Caco-2 (cell line): ENCODE data around the gene SHROOM4. TPM values are rescaled to one million over a fixed set of nuclear protein-coding genes. Genes with fewer than 3 reads are reported as not detected.

Experiments used
- BruUV-seq: library from RNA; stranded (reverse); fragments of 400-500 nt; replicated peaks from 2 replicates; lab custom pipeline; 2021; lab: Mats Ljungman, UMichigan
- CTCF ChIA-PET: fragments of 300-600 bp; sonication (Branson Sonifier 250); formaldehyde crosslinking; loops from one replicate; lab custom pipeline; 2022; ENCODE audit warnings: antibody characterized with exemption; lab: Charles Lee
- POLR2A ChIA-PET: fragments of 300-600 bp; sonication (Branson Sonifier 250); formaldehyde crosslinking; loops from one replicate; lab custom pipeline; 2022; ENCODE audit warnings: antibody characterized with exemption; lab: Charles Lee
- DNase-seq, 2 experiments: peaks; one replicate each; pipeline versions ENCODE4 v3.0.0 to v3.0.0-alpha.2; 2020 to 2022
- H3K27me3 ChIP-seq: replicated peaks from 2 replicates; pipeline ENCODE4 v1.6.0; 2011; ENCODE audit warnings: low read length; ENCODE audit not compliant: control insufficient read depth, insufficient read depth
- H3K36me3 ChIP-seq: 2 replicates; pipeline ENCODE4 v1.5.1; 2011; ENCODE audit warnings: low read length; ENCODE audit not compliant: control insufficient read depth, insufficient read depth
- H3K4me1 ChIP-seq: fragments of 250-450 bp; sonication (Bioruptor Pico); 2 replicates; pipeline ENCODE4 v1.5.1; 2020; ENCODE audit warnings: mild to moderate bottlenecking
- H3K4me3 ChIP-seq: 2 replicates; pipeline ENCODE4 v1.5.1; 2011; ENCODE audit warnings: low read depth, mild to moderate bottlenecking, control low read depth, low read length
- H3K9me3 ChIP-seq: fragments of 250-450 bp; sonication (Bioruptor Pico); 2 replicates; pipeline ENCODE4 v1.5.1; 2020; ENCODE audit warnings: mild to moderate bottlenecking, moderate library complexity
- H3K27ac Mint-ChIP-seq: one replicate; pipeline ENCODE4 v1.8.0; 2022; ENCODE audit warnings: mixed read lengths; ENCODE audit not compliant: unreplicated experiment
- H3K27me3 Mint-ChIP-seq: one replicate; pipeline ENCODE4 v1.8.0; 2022; ENCODE audit warnings: mixed read lengths; ENCODE audit not compliant: insufficient read depth, unreplicated experiment
- H3K36me3 Mint-ChIP-seq: one replicate; pipeline ENCODE4 v1.8.0; 2022; ENCODE audit warnings: mild to moderate bottlenecking, mixed read lengths; ENCODE audit not compliant: insufficient read depth, unreplicated experiment
- H3K4me1 Mint-ChIP-seq: one replicate; pipeline ENCODE4 v1.8.0; 2022; ENCODE audit warnings: low read depth, mixed read lengths; ENCODE audit not compliant: unreplicated experiment
- H3K4me3 Mint-ChIP-seq: one replicate; pipeline ENCODE4 v1.8.0; 2022; ENCODE audit warnings: mild to moderate bottlenecking, moderate library complexity, mixed read lengths; ENCODE audit not compliant: unreplicated experiment
- H3K9me3 Mint-ChIP-seq: one replicate; pipeline ENCODE4 v1.8.0; 2022; ENCODE audit warnings: mixed read lengths; ENCODE audit not compliant: unreplicated experiment
- intact Hi-C: fragments of 100-400 bp; cut with micrococcal nuclease; formaldehyde crosslinking; loops from one replicate; pipeline ENCODE4 v1.10.0; 2022; ENCODE audit not compliant: unreplicated experiment
- total RNA-seq: library from RNA; stranded (reverse); gene quantifications from 2 replicates; pipeline ENCODE4 v1.2.3, GENCODE V29; 2022
- TF ChIP-seq, protein P1 (sequence below), 2 experiments: fragments of 200-600 bp in 1 of 2; IDR thresholded peaks; 1 replicate in 1 of 2; 2 replicates in 1 of 2; pipeline versions ENCODE4 v1.5.1 to v1.8.0; 2011 to 2022; ENCODE audit warnings: antibody characterized with exemption in 1 of 2, control low read depth in 1 of 2, inconsistent platforms in 1 of 2, low read depth in 1 of 2, low read length in 1 of 2, mild to moderate bottlenecking in 1 of 2, moderate library complexity in 1 of 2; ENCODE audit not compliant: insufficient read depth in 1 of 2, severe bottlenecking in 1 of 2, unreplicated experiment in 1 of 2

SHROOM4 gene
- total RNA-seq, 1 experiment from 2014 or later: 0.09 TPM

GRCh38 chrX:50684871-50685270 lies 129.1 kb downstream of the SHROOM4 start:
- Mint-ChIP-seq H3K4me3 (no peak overlapping the region), H3K36me3 (no peaks in the 10 kb centered on the region), H3K9me3 (no peaks in the 10 kb centered on the region), H3K27me3 (no peaks in the 10 kb centered on the region), H3K4me1 (no peaks in the 10 kb centered on the region), H3K27ac (no peak overlapping the region)
- Histone ChIP-seq H3K36me3 (no peaks in the 10 kb centered on the region), H3K4me3 (no peak overlapping the region), H3K27me3 (no peaks in the 10 kb centered on the region), H3K9me3 (no peaks in the 10 kb centered on the region), H3K4me1 (no peaks in the 10 kb centered on the region)
- CTCF ChIA-PET: no interaction called here
- TF ChIP-seq, protein P1, sequence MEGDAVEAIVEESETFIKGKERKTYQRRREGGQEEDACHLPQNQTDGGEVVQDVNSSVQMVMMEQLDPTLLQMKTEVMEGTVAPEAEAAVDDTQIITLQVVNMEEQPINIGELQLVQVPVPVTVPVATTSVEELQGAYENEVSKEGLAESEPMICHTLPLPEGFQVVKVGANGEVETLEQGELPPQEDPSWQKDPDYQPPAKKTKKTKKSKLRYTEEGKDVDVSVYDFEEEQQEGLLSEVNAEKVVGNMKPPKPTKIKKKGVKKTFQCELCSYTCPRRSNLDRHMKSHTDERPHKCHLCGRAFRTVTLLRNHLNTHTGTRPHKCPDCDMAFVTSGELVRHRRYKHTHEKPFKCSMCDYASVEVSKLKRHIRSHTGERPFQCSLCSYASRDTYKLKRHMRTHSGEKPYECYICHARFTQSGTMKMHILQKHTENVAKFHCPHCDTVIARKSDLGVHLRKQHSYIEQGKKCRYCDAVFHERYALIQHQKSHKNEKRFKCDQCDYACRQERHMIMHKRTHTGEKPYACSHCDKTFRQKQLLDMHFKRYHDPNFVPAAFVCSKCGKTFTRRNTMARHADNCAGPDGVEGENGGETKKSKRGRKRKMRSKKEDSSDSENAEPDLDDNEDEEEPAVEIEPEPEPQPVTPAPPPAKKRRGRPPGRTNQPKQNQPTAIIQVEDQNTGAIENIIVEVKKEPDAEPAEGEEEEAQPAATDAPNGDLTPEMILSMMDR (IDR thresholded peaks at IDR 0.05; ENCODE audit: insufficient read depth in 1 of 2, low read depth in 1 of 2, low read length in 1 of 2, severe bottlenecking in 1 of 2, unreplicated experiment in 1 of 2): no peak
- BruUV-seq: no TSS peak
- intact Hi-C loops: loop anchor here (5.0 kb wide), 1 partner anchor 78 kb away; no protein-coding TSS in a partner anchor
- DNase-seq: no peak
- POLR2A ChIA-PET: no interaction called here

GRCh38 chrX:50680990-50681389 lies 133.0 kb downstream of the SHROOM4 start:
- H3K4me3 Mint-ChIP-seq: no peak overlapping the region
- ChIA-PET POLR2A (no interaction called here), CTCF (no interaction called here)
- no peak overlapping the region for H3K27ac Mint-ChIP-seq
- no peaks in the 10 kb centered on the region for H3K27me3 ChIP-seq
- TF ChIP-seq, protein P1 (IDR thresholded peaks at IDR 0.05; ENCODE audit: insufficient read depth in 1 of 2, low read depth in 1 of 2, low read length in 1 of 2, severe bottlenecking in 1 of 2, unreplicated experiment in 1 of 2): peak in 1 of 2 experiments; percentile 32
- BruUV-seq: no TSS peak
- intact Hi-C loops: loop anchor here (2.0 to 5.0 kb wide), 2 partner anchors 74 to 98 kb away; no protein-coding TSS in a partner anchor
- H3K9me3 Mint-ChIP-seq: no peaks in the 10 kb centered on the region
- DNase-seq: no peak
- no peaks in the 10 kb centered on the region for H3K36me3 ChIP-seq
- no peak overlapping the region for H3K4me3 ChIP-seq
- H3K27me3 Mint-ChIP-seq: peaks cover under 1% of the 10 kb centered on the region
- no peaks in the 10 kb centered on the region for H3K36me3 Mint-ChIP-seq
- H3K9me3 ChIP-seq: no peaks in the 10 kb centered on the region
- no peaks in the 10 kb centered on the region for H3K4me1 Mint-ChIP-seq
- H3K4me1 ChIP-seq: no peaks in the 10 kb centered on the region

DNA sequence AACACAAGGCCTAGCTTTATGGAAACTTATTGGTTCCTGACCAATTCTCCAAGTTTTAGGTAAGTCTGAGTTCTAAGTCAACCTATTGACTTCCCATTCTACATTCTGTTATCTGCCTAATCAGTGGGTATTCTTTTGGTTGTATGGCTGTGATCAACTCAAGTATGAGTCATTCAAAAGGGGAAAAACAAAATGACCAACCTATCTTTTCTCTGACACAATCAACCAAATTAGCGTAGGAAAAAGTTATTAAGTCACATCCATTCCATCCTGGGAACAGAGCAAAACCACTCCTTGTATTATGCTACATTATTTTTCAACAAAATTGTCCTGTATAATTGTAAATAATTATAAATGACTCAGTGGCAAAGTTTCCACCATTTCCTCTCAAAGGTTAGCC lies 136.2 kb downstream of the SHROOM4 start:
- Mint-ChIP-seq H3K27ac (no peak overlapping the region), H3K36me3 (no peaks in the 10 kb centered on the region), H3K9me3 (no peaks in the 10 kb centered on the region), H3K27me3 (peaks cover 4% of the 10 kb centered on the region), H3K4me1 (no peaks in the 10 kb centered on the region), H3K4me3 (no peak overlapping the region)
- CTCF ChIA-PET: no interaction called here
- POLR2A ChIA-PET: no interaction called here
- H3K36me3 ChIP-seq: no peaks in the 10 kb centered on the region
- H3K4me1 ChIP-seq: no peaks in the 10 kb centered on the region
- no peak overlapping the region for H3K4me3 ChIP-seq
- no TSS peak for BruUV-seq
- no peaks in the 10 kb centered on the region for H3K9me3 ChIP-seq
- H3K27me3 ChIP-seq: no peaks in the 10 kb centered on the region
- no peak for DNase-seq
- TF ChIP-seq, protein P1 (IDR thresholded peaks at IDR 0.05; ENCODE audit: insufficient read depth in 1 of 2, low read depth in 1 of 2, low read length in 1 of 2, severe bottlenecking in 1 of 2, unreplicated experiment in 1 of 2): no peak
- intact Hi-C loops: no loop called here
